ENCODE measurements around the gene NACC2. TPM values are rescaled to one million over a fixed set of nuclear protein-coding genes. Genes with fewer than 3 reads are reported as not detected.

The NACC2 gene
- total RNA-seq, 1 donor from 2014 or later = 1.6 TPM

DNA sequence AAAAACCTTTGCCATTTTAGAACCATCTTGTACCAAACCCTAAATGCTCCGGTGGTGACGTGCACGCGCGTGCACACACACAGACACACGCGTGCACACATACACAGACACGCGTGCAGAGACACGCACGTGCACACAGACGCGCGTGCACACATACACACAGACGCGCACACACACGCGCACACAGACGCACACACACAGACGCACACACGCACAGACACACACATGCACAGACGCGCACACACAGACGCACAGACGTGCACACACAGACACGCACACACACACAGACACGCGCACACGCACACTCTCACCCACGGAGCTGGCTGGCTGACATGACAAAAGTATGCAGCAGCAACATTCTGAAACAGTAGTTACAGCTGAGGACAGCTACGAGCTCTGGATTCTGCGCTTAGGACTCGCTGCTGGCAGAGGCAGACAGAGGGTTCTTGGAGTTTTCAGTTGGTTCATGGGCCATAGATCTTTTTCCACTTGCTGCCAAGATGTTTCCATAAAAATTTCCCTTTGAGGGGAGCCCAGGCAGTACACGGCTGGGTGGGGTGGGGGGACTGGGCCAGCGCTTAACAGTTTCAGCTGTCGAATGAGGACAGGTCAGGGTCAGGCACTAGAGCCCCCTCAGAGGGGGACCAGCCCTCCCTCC lies 87.7 kb downstream of the NACC2 start:
- Mint-ChIP-seq H3K4me1 (peaks cover 3% of the 10 kb centered on the region), H3K27me3 (no peaks in the 10 kb centered on the region), H3K27ac (no peak overlapping the region), H3K36me3 (ENCODE audit: low read depth) (no peaks in the 10 kb centered on the region), H3K4me3 (no peak overlapping the region), H3K9me3 (no peaks in the 10 kb centered on the region)
- ChIA-PET CTCF (no interaction called here), POLR2A (no interaction called here)
- ATAC-seq (ENCODE audit: low read depth) (no peak), DNase-seq (no peak)
- intact Hi-C loops (cut with micrococcal nuclease) = no loop called here
- no peak for TF ChIP-seq CTCF (IDR thresholded peaks at IDR 0.05)

GRCh38 chr9:136006169-136006568 lies 88.9 kb downstream of the NACC2 start:
- POLR2A ChIA-PET = no interaction called here
- no peak for TF ChIP-seq CTCF (IDR thresholded peaks at IDR 0.05)
- H3K9me3 Mint-ChIP-seq = no peaks in the 10 kb centered on the region
- no peak overlapping the region for H3K27ac Mint-ChIP-seq
- H3K4me3 Mint-ChIP-seq = no peak overlapping the region
- no peaks in the 10 kb centered on the region for H3K36me3 Mint-ChIP-seq (ENCODE audit: low read depth)
- DNase-seq (no peak), ATAC-seq (ENCODE audit: low read depth) (no peak)
- H3K4me1 Mint-ChIP-seq = peaks cover 3% of the 10 kb centered on the region
- intact Hi-C loops (cut with micrococcal nuclease) = no loop called here
- H3K27me3 Mint-ChIP-seq = no peaks in the 10 kb centered on the region
- CTCF ChIA-PET = no interaction called here

GRCh38 chr9:136004712-136005111 lies 90.4 kb downstream of the NACC2 start:
- TF ChIP-seq CTCF (IDR thresholded peaks at IDR 0.05) = no peak
- no peak for ATAC-seq (ENCODE audit: low read depth)
- CTCF ChIA-PET = no interaction called here

GRCh38 chr9:136004219-136004618 lies 90.9 kb downstream of the NACC2 start:
- Mint-ChIP-seq H3K27ac (no peak overlapping the region), H3K27me3 (no peaks in the 10 kb centered on the region), H3K4me3 (no peak overlapping the region), H3K36me3 (ENCODE audit: low read depth) (no peaks in the 10 kb centered on the region), H3K4me1 (peaks cover 3% of the 10 kb centered on the region), H3K9me3 (no peaks in the 10 kb centered on the region)
- ChIA-PET POLR2A (no interaction called here), CTCF (no interaction called here)
- ATAC-seq (ENCODE audit: low read depth) (no peak), DNase-seq (no peak)
- intact Hi-C loops (cut with micrococcal nuclease) = no loop called here
- TF ChIP-seq CTCF (IDR thresholded peaks at IDR 0.05) = no peak

More at GRCh38 chr9:136004712-136005111, 90.4 kb downstream of the NACC2 start:
- no peaks in the 10 kb centered on the region for H3K36me3 Mint-ChIP-seq (ENCODE audit: low read depth)
- DNase-seq = no peak
- intact Hi-C loops (cut with micrococcal nuclease) = no loop called here
- no peaks in the 10 kb centered on the region for H3K9me3 Mint-ChIP-seq
- H3K4me3 Mint-ChIP-seq = no peak overlapping the region
- no peak overlapping the region for H3K27ac Mint-ChIP-seq
- POLR2A ChIA-PET = no interaction called here
- H3K27me3 Mint-ChIP-seq = no peaks in the 10 kb centered on the region
- peaks cover 3% of the 10 kb centered on the region for H3K4me1 Mint-ChIP-seq

DNA sequence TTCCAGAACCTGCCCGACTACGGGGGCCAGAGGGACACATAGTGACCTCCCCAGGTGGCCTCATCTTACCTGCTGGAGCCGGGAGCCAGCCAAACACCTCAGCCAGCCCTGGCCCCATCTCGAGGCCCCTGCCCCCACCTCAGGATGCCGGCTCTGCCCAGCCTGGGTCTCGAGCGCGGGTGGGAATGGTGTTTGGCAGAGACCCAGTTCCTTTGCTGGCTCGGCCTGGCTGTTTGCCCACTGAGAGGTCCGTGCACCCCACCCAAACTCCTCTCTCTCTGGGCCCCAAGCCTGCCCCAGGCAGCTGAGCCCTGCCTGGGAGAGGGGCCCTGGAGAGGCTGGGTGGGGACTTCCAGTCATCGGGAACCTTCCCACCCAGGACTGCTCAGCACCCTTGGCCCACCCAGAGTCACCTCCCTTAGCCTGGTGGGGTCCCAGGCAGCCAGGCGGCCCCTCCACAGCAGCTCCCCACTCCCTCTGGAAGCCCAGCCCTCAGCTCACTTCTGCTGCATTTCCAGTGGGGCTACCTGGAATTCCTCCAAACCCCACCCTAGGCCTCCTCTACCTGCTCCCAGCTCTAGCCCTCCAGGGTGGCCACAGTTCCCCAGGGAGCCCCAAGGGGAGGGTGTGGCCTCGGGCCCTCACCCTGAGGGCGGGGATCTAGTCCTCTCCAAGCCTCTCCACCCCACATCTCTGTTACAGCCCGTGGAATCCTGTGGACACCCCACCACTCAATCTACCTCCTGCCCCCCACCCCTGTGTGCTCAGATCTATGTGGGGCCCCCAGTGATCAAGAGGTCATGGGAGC lies 91.5 kb downstream of the NACC2 start:
- DNase-seq = no peak
- POLR2A ChIA-PET = no interaction called here
- intact Hi-C loops (cut with micrococcal nuclease) = no loop called here
- CTCF ChIA-PET = no interaction called here
- Mint-ChIP-seq H3K9me3 (no peaks in the 10 kb centered on the region), H3K36me3 (ENCODE audit: low read depth) (no peaks in the 10 kb centered on the region), H3K27me3 (no peaks in the 10 kb centered on the region), H3K27ac (no peak overlapping the region), H3K4me3 (no peak overlapping the region), H3K4me1 (peaks cover 3% of the 10 kb centered on the region)
- TF ChIP-seq CTCF (IDR thresholded peaks at IDR 0.05) = no peak
- no peak for ATAC-seq (ENCODE audit: low read depth)
